H9 (cell line): ENCODE measurements around the gene STXBP6. TPM values are rescaled to one million over a fixed set of nuclear protein-coding genes. Genes with fewer than 3 reads are reported as not detected.

Experiments
- DNase-seq: peaks from one replicate; pipeline ENCODE4 v3.0.0-alpha.2; 2017
- H2AFZ ChIP-seq: one replicate; pipeline ENCODE4 v1.6.1; 2013; ENCODE audit warnings: mild to moderate bottlenecking, low read length, control low read depth, moderate library complexity
- H2AK5ac ChIP-seq: 2 replicates; pipeline ENCODE4 v1.6.1; 2013; ENCODE audit warnings: low read length, control low read depth, mixed read lengths; ENCODE audit not compliant: insufficient read length
- H2BK120ac ChIP-seq: one replicate; pipeline ENCODE4 v1.6.1; 2013; ENCODE audit warnings: low read depth, mild to moderate bottlenecking, low read length, control low read depth, inconsistent platforms; ENCODE audit not compliant: poor library complexity, severe bottlenecking
- H2BK12ac ChIP-seq: 2 replicates; pipeline ENCODE4 v1.6.1; 2013; ENCODE audit warnings: low read length, control low read depth, mixed read lengths, low read depth; ENCODE audit not compliant: insufficient read length
- H2BK15ac ChIP-seq: 2 replicates; pipeline ENCODE4 v1.6.1; 2013; ENCODE audit warnings: low read depth, low read length, control low read depth
- H2BK20ac ChIP-seq: one replicate; pipeline ENCODE4 v1.6.1; 2013; ENCODE audit warnings: low read depth, mild to moderate bottlenecking, low read length, control low read depth, inconsistent platforms; ENCODE audit not compliant: poor library complexity, severe bottlenecking
- H2BK5ac ChIP-seq: 2 replicates; pipeline ENCODE4 v1.6.1; 2013; ENCODE audit warnings: low read length, control low read depth, mixed read lengths; ENCODE audit not compliant: insufficient read length
- H3K14ac ChIP-seq: 2 replicates; pipeline ENCODE4 v1.6.1; 2013; ENCODE audit warnings: low read length, control low read depth; ENCODE audit not compliant: insufficient read depth
- H3K18ac ChIP-seq: 2 replicates; pipeline ENCODE4 v1.6.1; 2013; ENCODE audit warnings: low read depth, mild to moderate bottlenecking, mixed read lengths, low read length, control low read depth; ENCODE audit not compliant: insufficient read length
- H3K23ac ChIP-seq: 2 replicates; pipeline ENCODE4 v1.6.1; 2013; ENCODE audit warnings: low read length, control low read depth, mixed read lengths, low read depth; ENCODE audit not compliant: insufficient read length
- H3K23me2 ChIP-seq: 2 replicates; pipeline ENCODE4 v1.6.1; 2013; ENCODE audit warnings: low read depth, mild to moderate bottlenecking, mixed read lengths, low read length, control low read depth; ENCODE audit not compliant: insufficient read length, poor library complexity, severe bottlenecking
- H3K27ac ChIP-seq: 2 replicates; pipeline ENCODE4 v1.5.1; 2013; ENCODE audit warnings: low read length, control low read depth, mixed read lengths, low read depth; ENCODE audit not compliant: insufficient read length
- H3K27me3 ChIP-seq: 2 replicates; pipeline ENCODE4 v1.6.1; 2013; ENCODE audit warnings: low read length, control low read depth, inconsistent platforms; ENCODE audit not compliant: insufficient read depth
- H3K4ac ChIP-seq: 2 replicates; pipeline ENCODE4 v1.6.1; 2013; ENCODE audit warnings: low read depth, mild to moderate bottlenecking, control low read depth, inconsistent platforms, low read length, moderate library complexity
- H3K4me1 ChIP-seq: 2 replicates; pipeline ENCODE4 v1.6.1; 2013; ENCODE audit warnings: low read length, control low read depth, inconsistent platforms; ENCODE audit not compliant: insufficient read depth
- H3K4me2 ChIP-seq: 2 replicates; pipeline ENCODE4 v1.6.1; 2013; ENCODE audit warnings: low read length, control low read depth, mixed read lengths; ENCODE audit not compliant: insufficient read length, insufficient read depth
- H3K56ac ChIP-seq: 2 replicates; pipeline ENCODE4 v1.6.1; 2013; ENCODE audit warnings: low read depth, mild to moderate bottlenecking, mixed read lengths, low read length, control low read depth; ENCODE audit not compliant: insufficient read length
- H3K79me1 ChIP-seq: 2 replicates; pipeline ENCODE4 v1.6.1; 2013; ENCODE audit warnings: low read depth, mild to moderate bottlenecking, moderate library complexity, low read length, control low read depth, inconsistent platforms; ENCODE audit not compliant: insufficient read depth, poor library complexity, severe bottlenecking
- H3K79me2 ChIP-seq: 2 replicates; pipeline ENCODE4 v1.6.1; 2013; ENCODE audit warnings: low read length, control low read depth, inconsistent platforms; ENCODE audit not compliant: insufficient read depth
- H3K9ac ChIP-seq: 2 replicates; pipeline ENCODE4 v1.6.1; 2013; ENCODE audit warnings: low read length, control low read depth, mixed read lengths; ENCODE audit not compliant: insufficient read length; ENCODE audit errors: extremely low read depth
- H3K9me3 ChIP-seq: one replicate; pipeline ENCODE4 v1.6.1; 2013; ENCODE audit warnings: low read depth, low read length, inconsistent platforms; ENCODE audit not compliant: control insufficient read depth
- H3T11ph ChIP-seq: one replicate; pipeline ENCODE4 v1.6.1; 2013; ENCODE audit warnings: mild to moderate bottlenecking, low read length, control low read depth, inconsistent platforms
- H4K20me1 ChIP-seq: one replicate; pipeline ENCODE4 v1.6.1; 2013; ENCODE audit not compliant: control insufficient read depth, insufficient read length, insufficient read depth
- H4K5ac ChIP-seq: 2 replicates; pipeline ENCODE4 v1.6.1; 2013; ENCODE audit warnings: low read depth, mild to moderate bottlenecking, mixed read lengths, low read length, control low read depth; ENCODE audit not compliant: insufficient read length
- H4K8ac ChIP-seq: replicated peaks from 2 replicates; pipeline ENCODE4 v1.6.1; 2013; ENCODE audit warnings: low read length, control low read depth, mixed read lengths, low read depth; ENCODE audit not compliant: insufficient read length
- H4K91ac ChIP-seq: 2 replicates; pipeline ENCODE4 v1.6.1; 2013; ENCODE audit warnings: low read depth, mild to moderate bottlenecking, moderate library complexity, mixed read lengths, low read length, control low read depth; ENCODE audit not compliant: insufficient read length
- H3K27ac Mint-ChIP-seq, 3 experiments: 2 replicates in 2 of 3; 3 replicates in 1 of 3; pipeline ENCODE4 v1.8.0; 2020 to 2021; ENCODE audit warnings: mixed read lengths in 3 of 3, mild to moderate bottlenecking in 1 of 3, moderate library complexity in 1 of 3
- H3K27me3 Mint-ChIP-seq: 2 replicates; pipeline ENCODE4 v1.8.0; 2021; ENCODE audit warnings: low read depth, mild to moderate bottlenecking, moderate library complexity, mixed read lengths
- H3K36me3 Mint-ChIP-seq, 3 experiments: 2 replicates in 2 of 3; 3 replicates in 1 of 3; pipeline ENCODE4 v1.8.0; 2020 to 2021; ENCODE audit warnings: low read depth in 3 of 3, mixed read lengths in 3 of 3; ENCODE audit not compliant: insufficient read depth in 1 of 3
- H3K4me1 Mint-ChIP-seq, 2 experiments: 2 replicates each; pipeline ENCODE4 v1.8.0; 2020; ENCODE audit warnings: mixed read lengths in 2 of 2
- H3K4me3 Mint-ChIP-seq, 2 experiments: 2 replicates in 1 of 2; 3 replicates in 1 of 2; pipeline ENCODE4 v1.8.0; 2020 to 2021; ENCODE audit warnings: mild to moderate bottlenecking in 2 of 2, mixed read lengths in 2 of 2, moderate library complexity in 1 of 2
- H3K9me3 Mint-ChIP-seq, 2 experiments: 2 replicates in 1 of 2; 3 replicates in 1 of 2; pipeline ENCODE4 v1.8.0; 2020; ENCODE audit warnings: mild to moderate bottlenecking in 2 of 2, mixed read lengths in 2 of 2, moderate library complexity in 1 of 2
- WGBS: extraction: QIAGEN DNeasy Blood & Tissue Kit; methylation state at CpG from one replicate; pipeline ENCODE4 v1.1.7; 2013; ENCODE audit warnings: missing lambda C conversion rate, low lambda C conversion rate, mixed read lengths; ENCODE audit not compliant: insufficient read length; ENCODE audit errors: extremely low coverage; 5-methylcytosine and 5-hydroxymethylcytosine counted together
- total RNA-seq: library from RNA; stranded (reverse); gene quantifications from 2 replicates; pipeline ENCODE4 v1.2.1, GENCODE V29; 2021
- TF ChIP-seq, protein P1 (sequence below): fragments of 200-600 bp; sonication (generic); conservative IDR thresholded peaks from 3 replicates; pipeline ENCODE4 v1.8.0; 2021; ENCODE audit warnings: antibody characterized with exemption, mild to moderate bottlenecking

Gene STXBP6
- total RNA-seq, 1 experiment from 2014 or later, result 3.6 TPM

DNA sequence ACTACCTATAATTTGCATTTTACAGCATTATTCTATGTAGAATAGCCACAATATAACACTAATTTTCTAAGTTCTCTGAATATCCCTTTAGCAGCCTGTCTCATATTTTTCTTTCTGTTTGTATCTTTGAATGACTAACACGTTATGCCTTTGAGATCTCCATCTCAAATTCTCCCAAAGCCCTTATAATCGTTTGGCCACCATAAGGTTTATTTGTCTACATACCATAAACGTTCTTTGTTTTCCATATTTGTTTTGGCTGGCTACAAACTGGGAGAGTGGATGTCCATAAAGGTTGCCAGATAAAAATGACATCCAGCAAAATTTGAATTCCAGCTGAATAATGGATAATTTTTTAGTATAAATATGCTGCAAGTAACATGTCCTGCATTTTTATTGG, 203.7 kb downstream of the STXBP6 start:
- H3K36me3 Mint-ChIP-seq, result no peaks in the 10 kb centered on the region
- H3K9me3 Mint-ChIP-seq, result no peaks in the 10 kb centered on the region
- Histone ChIP-seq H3K27ac (no peak overlapping the region), H3K14ac (no peak overlapping the region), H3K23me2 (no peaks in the 10 kb centered on the region), H3K9ac (no peak overlapping the region), H3K23ac (no peak overlapping the region), H3K9me3 (no peaks in the 10 kb centered on the region), H3K56ac (no peak overlapping the region), H4K5ac (no peak overlapping the region), H4K91ac (no peak overlapping the region), H2BK20ac (no peak overlapping the region), H4K20me1 (no peaks in the 10 kb centered on the region), H2BK12ac (no peak overlapping the region), H3K4ac (no peak overlapping the region), H2AFZ (no peak overlapping the region), H2BK5ac (no peak overlapping the region), H3K79me1 (no peaks in the 10 kb centered on the region), H2BK120ac (no peak overlapping the region), H2BK15ac (no peak overlapping the region), H3K79me2 (no peaks in the 10 kb centered on the region), H3K4me1 (no peaks in the 10 kb centered on the region), H2AK5ac (no peak overlapping the region), H3K27me3 (no peaks in the 10 kb centered on the region), H3T11ph (no peak overlapping the region), H4K8ac (no peak overlapping the region), H3K18ac (no peak overlapping the region), H3K4me2 (no peak overlapping the region)
- no peaks in the 10 kb centered on the region for H3K27me3 Mint-ChIP-seq
- WGBS, result no CpG with 5 or more reads among the region's 3 CpGs
- TF ChIP-seq, protein P1, sequence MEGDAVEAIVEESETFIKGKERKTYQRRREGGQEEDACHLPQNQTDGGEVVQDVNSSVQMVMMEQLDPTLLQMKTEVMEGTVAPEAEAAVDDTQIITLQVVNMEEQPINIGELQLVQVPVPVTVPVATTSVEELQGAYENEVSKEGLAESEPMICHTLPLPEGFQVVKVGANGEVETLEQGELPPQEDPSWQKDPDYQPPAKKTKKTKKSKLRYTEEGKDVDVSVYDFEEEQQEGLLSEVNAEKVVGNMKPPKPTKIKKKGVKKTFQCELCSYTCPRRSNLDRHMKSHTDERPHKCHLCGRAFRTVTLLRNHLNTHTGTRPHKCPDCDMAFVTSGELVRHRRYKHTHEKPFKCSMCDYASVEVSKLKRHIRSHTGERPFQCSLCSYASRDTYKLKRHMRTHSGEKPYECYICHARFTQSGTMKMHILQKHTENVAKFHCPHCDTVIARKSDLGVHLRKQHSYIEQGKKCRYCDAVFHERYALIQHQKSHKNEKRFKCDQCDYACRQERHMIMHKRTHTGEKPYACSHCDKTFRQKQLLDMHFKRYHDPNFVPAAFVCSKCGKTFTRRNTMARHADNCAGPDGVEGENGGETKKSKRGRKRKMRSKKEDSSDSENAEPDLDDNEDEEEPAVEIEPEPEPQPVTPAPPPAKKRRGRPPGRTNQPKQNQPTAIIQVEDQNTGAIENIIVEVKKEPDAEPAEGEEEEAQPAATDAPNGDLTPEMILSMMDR, result no peak
- H3K4me3 Mint-ChIP-seq, result no peak overlapping the region
- no peak overlapping the region for H3K27ac Mint-ChIP-seq
- H3K4me1 Mint-ChIP-seq, result peaks cover 19 to 25% of the 10 kb centered on the region in 2 experiments
- no peak for DNase-seq
